Liver (tissue), 3 donors: ENCODE measurements around the gene NFATC1.

Source experiments
- ATF3 ChIP-seq: IDR thresholded peaks from 2 replicates; pipeline ENCODE4 v1.6.1; 2016; ENCODE audit warnings: antibody characterized with exemption
- CTCF ChIP-seq: fragments of 150-350 bp; IDR thresholded peaks from 2 replicates; pipeline ENCODE4 v1.5.1; 2017; ENCODE audit warnings: improper control_type of control experiment, low read depth, low read length; ENCODE audit not compliant: missing input control
- RAD21 ChIP-seq, 2 donors: IDR thresholded peaks; 2 replicates each; pipeline ENCODE4 v1.6.1; 2016; ENCODE audit warnings: antibody characterized with exemption in 2 of 2, mild to moderate bottlenecking in 2 of 2
- REST ChIP-seq: IDR thresholded peaks from 2 replicates; pipeline ENCODE4 v1.6.1; 2016; ENCODE audit warnings: antibody characterized with exemption, mild to moderate bottlenecking
- RXRA ChIP-seq, 2 donors: IDR thresholded peaks; 2 replicates each; pipeline ENCODE4 v1.6.1; 2017 to 2018; ENCODE audit warnings: antibody characterized with exemption in 2 of 2, mild to moderate bottlenecking in 1 of 2
- TAF1 ChIP-seq: conservative IDR thresholded peaks from 2 replicates; pipeline ENCODE4 v1.6.1; 2016; ENCODE audit warnings: antibody characterized with exemption, mild to moderate bottlenecking
- YY1 ChIP-seq: IDR thresholded peaks from 2 replicates; pipeline ENCODE4 v1.6.1; 2016; ENCODE audit warnings: antibody characterized with exemption, mild to moderate bottlenecking
- ZBTB33 ChIP-seq: IDR thresholded peaks from 2 replicates; pipeline ENCODE4 v1.6.1; 2016; ENCODE audit warnings: antibody characterized with exemption
- donor health status: healthy.
- donor health status: healthy.

GRCh38 chr18:79555885-79556284, 160.2 kb downstream of the NFATC1 start:
- TF ChIP-seq CTCF (no peak), YY1 (no peak), REST (no peak), TAF1 (no peak), ATF3 (no peak), RXRA (IDR thresholded peaks at IDR 0.05) (no peak), RAD21 (IDR thresholded peaks at IDR 0.05) (no peak), ZBTB33 (no peak)
